Measurements from ENCODE around the gene UBA3. TPM values are rescaled to one million over a fixed set of nuclear protein-coding genes. Genes with fewer than 3 reads are reported as not detected.

The UBA3 gene
- total RNA-seq, 4 donors from 2014 or later, result 39.5 to 72.3 (median 46.1) TPM

DNA sequence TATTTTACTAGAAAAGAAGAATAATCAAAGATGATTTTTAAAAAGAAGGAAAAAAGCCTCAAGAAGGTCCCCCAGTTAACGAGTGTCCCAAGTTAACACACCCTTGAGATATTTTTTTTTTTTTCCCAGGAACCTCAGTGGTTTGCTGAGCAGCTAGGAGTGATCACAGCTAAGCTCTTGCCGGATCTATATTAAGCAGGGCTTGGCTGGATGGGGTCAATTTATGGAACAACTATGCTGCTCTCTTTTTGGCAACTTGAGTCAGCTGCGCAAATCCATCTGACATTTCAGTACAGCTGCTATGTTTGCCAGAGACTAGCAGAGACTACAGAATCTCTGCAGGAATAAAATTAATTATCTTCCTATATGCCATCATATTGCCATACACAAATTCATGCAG, 42.2 kb upstream of the UBA3 start, which contains the start of gene LMOD3:
Gene LMOD3, minus strand, starts transcription at position 193 of the 400 bp plus-strand sequence. CDS start 209 bp downstream, outside the sequence.
- 34% methylated on average over 3 of the region's 3 CpGs for WGBS
- H3K4me3 ChIP-seq, result peak within 1 kb of the TSS; percentile 19 to 42 (median 35)

DNA sequence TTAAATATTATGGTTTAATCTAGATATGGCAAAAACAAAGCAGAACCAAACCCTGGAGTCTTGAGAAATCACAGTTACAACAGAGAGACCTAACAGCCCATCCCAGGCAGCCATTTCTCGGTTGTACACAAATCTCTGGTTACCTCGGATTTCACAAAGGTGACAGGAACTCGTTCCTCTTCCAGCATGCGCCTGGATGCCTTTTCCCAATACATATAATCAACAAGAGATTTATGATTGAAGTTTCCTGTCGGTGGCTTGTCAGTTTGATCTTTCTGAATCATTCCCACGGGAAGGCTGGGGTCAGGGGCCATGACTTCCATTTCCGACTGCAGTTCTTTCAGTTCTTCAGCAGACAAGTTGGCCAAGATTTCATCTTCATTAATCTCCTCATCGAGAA, 41.8 kb upstream of the UBA3 start:
- Histone ChIP-seq H3K4me1 (peaks cover 0 to 26% (median 19%) of the 10 kb centered on the region in 4 donors), H3K27me3 (no peaks in the 10 kb centered on the region), H3K4me3 (peak overlapping the region; percentile 19 to 42 (median 35)), H3K36me3 (no peaks in the 10 kb centered on the region), H3K27ac (replicated peaks in 1 of 4) (peak overlapping the region; percentile 2 to 63 (median 53)), H3K9me3 (no peaks in the 10 kb centered on the region)
- WGBS, result 37% methylated on average over 8 of the region's 8 CpGs
- no peak for DNase-seq (ENCODE audit: extremely low spot score)
- intact Hi-C loops (cut with DNase I), result loop anchor here (5.0 kb wide), 1 partner anchor 185 kb away; no protein-coding TSS in a partner anchor
- TF ChIP-seq EP300 (IDR thresholded peaks at IDR 0.05) (no peak), POLR2A (IDR thresholded peaks at IDR 0.05; ENCODE audit: low read depth) (no peak), POLR2AphosphoS5 (IDR thresholded peaks at IDR 0.05) (no peak)
- TF ChIP-seq, protein P1, sequence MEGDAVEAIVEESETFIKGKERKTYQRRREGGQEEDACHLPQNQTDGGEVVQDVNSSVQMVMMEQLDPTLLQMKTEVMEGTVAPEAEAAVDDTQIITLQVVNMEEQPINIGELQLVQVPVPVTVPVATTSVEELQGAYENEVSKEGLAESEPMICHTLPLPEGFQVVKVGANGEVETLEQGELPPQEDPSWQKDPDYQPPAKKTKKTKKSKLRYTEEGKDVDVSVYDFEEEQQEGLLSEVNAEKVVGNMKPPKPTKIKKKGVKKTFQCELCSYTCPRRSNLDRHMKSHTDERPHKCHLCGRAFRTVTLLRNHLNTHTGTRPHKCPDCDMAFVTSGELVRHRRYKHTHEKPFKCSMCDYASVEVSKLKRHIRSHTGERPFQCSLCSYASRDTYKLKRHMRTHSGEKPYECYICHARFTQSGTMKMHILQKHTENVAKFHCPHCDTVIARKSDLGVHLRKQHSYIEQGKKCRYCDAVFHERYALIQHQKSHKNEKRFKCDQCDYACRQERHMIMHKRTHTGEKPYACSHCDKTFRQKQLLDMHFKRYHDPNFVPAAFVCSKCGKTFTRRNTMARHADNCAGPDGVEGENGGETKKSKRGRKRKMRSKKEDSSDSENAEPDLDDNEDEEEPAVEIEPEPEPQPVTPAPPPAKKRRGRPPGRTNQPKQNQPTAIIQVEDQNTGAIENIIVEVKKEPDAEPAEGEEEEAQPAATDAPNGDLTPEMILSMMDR (IDR thresholded peaks at IDR 0.05), result no peak

More for the DNA sequence above, 42.2 kb upstream of the UBA3 start, which contains the start of gene LMOD3:
- no peaks in the 10 kb centered on the region for H3K27me3 ChIP-seq
- H3K4me1 ChIP-seq, result peaks cover 0 to 26% (median 19%) of the 10 kb centered on the region in 4 donors
- intact Hi-C loops (cut with DNase I), result loop anchor here (5.0 kb wide), 1 partner anchor 185 kb away; no protein-coding TSS in a partner anchor
- H3K9me3 ChIP-seq, result no peaks in the 10 kb centered on the region
- TF ChIP-seq POLR2AphosphoS5 (IDR thresholded peaks at IDR 0.05) (no peak), EP300 (IDR thresholded peaks at IDR 0.05) (no peak)
- TF ChIP-seq, protein P1 (IDR thresholded peaks at IDR 0.05), result no peak
- no peak for DNase-seq (ENCODE audit: extremely low spot score)
- no peaks in the 10 kb centered on the region for H3K36me3 ChIP-seq
- H3K27ac ChIP-seq (replicated peaks in 1 of 4), result peak within 1 kb of the TSS; percentile 2 to 63 (median 53)

DNA sequence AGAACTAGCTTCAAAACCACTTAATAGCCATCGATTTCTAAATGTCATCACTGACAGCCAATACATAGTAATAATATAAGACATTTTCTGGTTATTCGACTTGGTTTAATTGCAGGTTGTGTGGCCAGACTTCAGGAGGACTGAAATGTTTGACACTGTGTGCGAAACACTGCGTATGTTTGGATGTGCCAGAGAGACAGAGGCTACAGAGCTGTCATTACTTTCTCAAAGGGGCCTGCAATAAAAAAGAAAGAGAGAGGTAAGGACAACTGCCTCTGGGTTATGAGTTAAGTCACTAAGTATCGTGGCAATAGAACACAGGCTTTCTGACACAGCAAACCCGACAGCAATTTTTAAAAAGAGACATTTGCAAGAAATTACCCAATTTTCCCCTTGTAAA, 41.3 kb upstream of the UBA3 start:
- H3K27me3 ChIP-seq, result no peaks in the 10 kb centered on the region
- H3K36me3 ChIP-seq, result no peaks in the 10 kb centered on the region
- 53% methylated on average over 6 of the region's 6 CpGs for WGBS
- H3K4me1 ChIP-seq, result peaks cover 0 to 26% (median 19%) of the 10 kb centered on the region in 4 donors
- no peak for DNase-seq (ENCODE audit: extremely low spot score)
- intact Hi-C loops (cut with DNase I), result loop anchor here (5.0 kb wide), 1 partner anchor 186 kb away; no protein-coding TSS in a partner anchor
- H3K9me3 ChIP-seq, result no peaks in the 10 kb centered on the region
- peak overlapping the region; percentile 2 to 63 (median 53) for H3K27ac ChIP-seq (replicated peaks in 1 of 4)
- no peak for TF ChIP-seq POLR2AphosphoS5 (IDR thresholded peaks at IDR 0.05)
- TF ChIP-seq, protein P1 (IDR thresholded peaks at IDR 0.05), result no peak
- no peak for TF ChIP-seq POLR2A (IDR thresholded peaks at IDR 0.05; ENCODE audit: low read depth)
- no peak for TF ChIP-seq EP300 (IDR thresholded peaks at IDR 0.05)
- peak overlapping the region; percentile 19 to 42 (median 35) for H3K4me3 ChIP-seq

DNA sequence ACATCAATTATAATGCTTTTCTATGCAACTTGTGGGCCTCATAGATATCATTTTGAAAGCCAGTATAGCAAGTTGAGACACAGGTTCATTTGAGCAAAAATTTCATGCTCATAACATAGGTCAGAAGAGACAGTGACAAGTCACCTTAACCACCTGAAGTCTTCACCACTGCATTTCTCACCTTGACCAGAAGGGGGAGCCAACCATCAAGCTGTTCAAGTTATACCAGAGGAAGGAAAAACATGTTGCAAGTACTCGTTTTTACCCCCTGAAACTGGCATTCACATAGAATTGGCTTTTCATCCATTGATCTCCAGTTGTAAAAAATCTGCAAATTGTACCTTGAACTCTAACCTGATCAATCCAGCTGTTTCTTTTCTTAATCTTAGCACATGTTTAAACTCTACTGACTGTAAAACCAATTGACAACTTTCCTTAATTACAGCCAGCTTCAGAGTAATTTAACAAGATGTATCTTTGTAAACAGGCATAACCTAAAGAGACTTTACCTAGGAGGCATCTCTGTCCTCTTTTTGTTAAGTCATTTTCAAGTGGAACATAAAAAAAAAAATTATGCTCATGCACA, 40.8 kb upstream of the UBA3 start:
- Histone ChIP-seq H3K36me3 (no peaks in the 10 kb centered on the region), H3K9me3 (no peaks in the 10 kb centered on the region), H3K4me1 (peaks cover 0 to 26% (median 19%) of the 10 kb centered on the region in 4 donors), H3K4me3 (peak overlapping the region in 3 of 4 donors; percentile 19 to 42 (median 36)), H3K27me3 (no peaks in the 10 kb centered on the region), H3K27ac (replicated peaks in 1 of 4) (peak overlapping the region in 3 of 4 donors; percentile 47 to 63 (median 59))
- intact Hi-C loops (cut with DNase I), result loop anchor here (5.0 kb wide), 1 partner anchor 186 kb away; no protein-coding TSS in a partner anchor
- 0% methylated on average over 1 of the region's 1 CpG for WGBS
- TF ChIP-seq, protein P1 (IDR thresholded peaks at IDR 0.05), result peak; percentile 88 to 95 (median 95)
- TF ChIP-seq POLR2A (IDR thresholded peaks at IDR 0.05; ENCODE audit: low read depth) (no peak), POLR2AphosphoS5 (IDR thresholded peaks at IDR 0.05) (no peak), EP300 (IDR thresholded peaks at IDR 0.05) (no peak)
- DNase-seq (ENCODE audit: extremely low spot score), result no peak
